H1 (cell line): ENCODE results near the gene TECR. TPM values are rescaled to one million over a fixed set of nuclear protein-coding genes. Genes with fewer than 3 reads are reported as not detected.

ENCODE experiments used
- CTCF ChIA-PET: fragments of 300-600 bp; sonication (Branson Sonifier 250); formaldehyde crosslinking; loops from one replicate; lab custom pipeline; 2021; ENCODE audit not compliant: partially characterized antibody; lab: Charles Lee
- POLR2A ChIA-PET: fragments of 300-600 bp; sonication (Branson Sonifier 250); formaldehyde crosslinking; loops from one replicate; lab custom pipeline; 2021; ENCODE audit warnings: inconsistent platforms; ENCODE audit not compliant: partially characterized antibody; lab: Charles Lee
- DNase-seq, 2 experiments: peaks; one replicate each; pipeline versions ENCODE4 v3.0.0 to v3.0.0-alpha.2; 2010 to 2022; ENCODE audit warnings: low spot score in 2 of 2, low read depth in 1 of 2, mixed read lengths in 1 of 2
- FAIRE-seq: peaks from 2 replicates; lab custom pipeline; 2011; peaks lifted over from hg19 to GRCh38; lab: Jason Lieb, UNC
- H2AFZ ChIP-seq: 2 replicates; pipeline ENCODE4 v1.8.1; 2012; ENCODE audit warnings: low read length, inconsistent platforms
- H2AK5ac ChIP-seq: 2 replicates; pipeline ENCODE4 v1.6.1; 2013; ENCODE audit warnings: low read depth, low read length
- H2BK120ac ChIP-seq: replicated peaks from 2 replicates; pipeline ENCODE3; 2013; ENCODE audit warnings: low read depth, low read length, inconsistent platforms
- H2BK12ac ChIP-seq: 2 replicates; pipeline ENCODE4 v1.6.1; 2013; ENCODE audit warnings: low read depth, low read length
- H2BK15ac ChIP-seq: 2 replicates; pipeline ENCODE4 v1.6.1; 2013; ENCODE audit warnings: low read length
- H2BK20ac ChIP-seq: 2 replicates; pipeline ENCODE4 v1.6.1; 2013; ENCODE audit warnings: low read length
- H2BK5ac ChIP-seq: 2 replicates; pipeline ENCODE4 v1.6.1; 2013; ENCODE audit warnings: low read depth, low read length
- H3K14ac ChIP-seq: 2 replicates; pipeline ENCODE4 v1.6.1; 2013; ENCODE audit warnings: inconsistent platforms; ENCODE audit not compliant: insufficient read length
- H3K18ac ChIP-seq: 2 replicates; pipeline ENCODE4 v1.6.1; 2013; ENCODE audit warnings: low read length; ENCODE audit errors: extremely low read depth
- H3K23ac ChIP-seq: 2 replicates; pipeline ENCODE4 v1.6.1; 2013; ENCODE audit warnings: inconsistent platforms; ENCODE audit not compliant: insufficient read length
- H3K23me2 ChIP-seq: 2 replicates; pipeline ENCODE4 v1.6.1; 2013; ENCODE audit warnings: low read depth, low read length
- H3K27ac ChIP-seq: 2 replicates; pipeline ENCODE4 v1.6.1; 2011; ENCODE audit warnings: low read depth, low read length, inconsistent platforms
- H3K27me3 ChIP-seq, 4 experiments: replicated peaks in 1 of 4; 1 replicate in 1 of 4; 2 replicates in 3 of 4; pipeline versions ENCODE4 v1.6.1 to v1.8.1; 2011 to 2013; ENCODE audit warnings: low read length in 3 of 4, mild to moderate bottlenecking in 3 of 4, inconsistent platforms in 2 of 4, mixed read lengths in 2 of 4, moderate library complexity in 1 of 4; ENCODE audit not compliant: control insufficient read depth in 3 of 4, insufficient read depth in 3 of 4; ENCODE audit errors: extremely low read depth in 1 of 4
- H3K36me3 ChIP-seq, 4 experiments: 2 replicates each; pipeline versions ENCODE4 v1.6.1 to v1.8.1; 2011 to 2013; ENCODE audit warnings: mild to moderate bottlenecking in 4 of 4, low read length in 3 of 4, moderate library complexity in 2 of 4, control low read depth in 1 of 4, inconsistent platforms in 1 of 4; ENCODE audit not compliant: insufficient read depth in 4 of 4, control insufficient read depth in 2 of 4
- H3K4ac ChIP-seq: replicated peaks from 2 replicates; pipeline ENCODE3; 2013; ENCODE audit warnings: low read length, low read depth, mixed read lengths, inconsistent platforms; ENCODE audit not compliant: insufficient read length
- H3K4me1 ChIP-seq, 4 experiments: replicated peaks in 1 of 4; 1 replicate in 1 of 4; 2 replicates in 3 of 4; pipeline versions ENCODE4 v1.6.1 to v1.8.1; 2011 to 2013; ENCODE audit warnings: low read length in 3 of 4, inconsistent platforms in 2 of 4, mixed read lengths in 1 of 4; ENCODE audit not compliant: insufficient read depth in 4 of 4, control insufficient read depth in 3 of 4
- H3K4me2 ChIP-seq, 2 experiments: 2 replicates each; pipeline versions ENCODE4 v1.6.1 to v1.8.1; 2011 to 2013; ENCODE audit warnings: low read depth in 2 of 2, low read length in 2 of 2, control low read depth in 1 of 2, inconsistent platforms in 1 of 2, mild to moderate bottlenecking in 1 of 2; ENCODE audit not compliant: insufficient read depth in 1 of 2
- H3K4me3 ChIP-seq, 4 experiments: fragments of 200-600, 300-600 bp in 1 of 4; sonication (generic), shearing (Covaris generic), sonication (Bioruptor Twin) in 1 of 4; 2 replicates each; pipeline versions ENCODE4 v1.5.1 to v1.8.1; 2011 to 2016; ENCODE audit warnings: low read length in 4 of 4, low read depth in 3 of 4, control low read depth in 2 of 4, inconsistent platforms in 2 of 4, mild to moderate bottlenecking in 2 of 4, mixed read lengths in 1 of 4, moderate library complexity in 1 of 4; ENCODE audit not compliant: insufficient read depth in 2 of 4; ENCODE audit errors: extremely low read depth in 1 of 4
- H3K56ac ChIP-seq: replicated peaks from 2 replicates; pipeline ENCODE3; 2013; ENCODE audit warnings: low read depth, mild to moderate bottlenecking, mixed read lengths, low read length, inconsistent platforms; ENCODE audit not compliant: insufficient read length
- H3K79me1 ChIP-seq: 2 replicates; pipeline ENCODE4 v1.6.1; 2013; ENCODE audit warnings: low read depth, low read length, control low read depth
- H3K79me2 ChIP-seq, 2 experiments: 2 replicates each; pipeline versions ENCODE4 v1.6.1 to v1.8.1; 2012 to 2013; ENCODE audit warnings: low read length in 2 of 2, mild to moderate bottlenecking in 2 of 2, inconsistent platforms in 1 of 2; ENCODE audit not compliant: insufficient read depth in 2 of 2, control insufficient read depth in 1 of 2
- H3K9ac ChIP-seq, 4 experiments: replicated peaks in 1 of 4; 1 replicate in 1 of 4; 2 replicates in 3 of 4; pipeline versions ENCODE4 v1.6.1 to v1.8.1; 2011 to 2013; ENCODE audit warnings: low read depth in 3 of 4, low read length in 3 of 4, control low read depth in 2 of 4, mild to moderate bottlenecking in 2 of 4, moderate library complexity in 2 of 4, inconsistent platforms in 1 of 4; ENCODE audit errors: extremely low read depth in 1 of 4
- H3K9me3 ChIP-seq, 2 experiments: 2 replicates each; pipeline versions ENCODE4 v1.6.1 to v1.8.1; 2012 to 2013; ENCODE audit warnings: mild to moderate bottlenecking in 2 of 2, moderate library complexity in 2 of 2, control low read depth in 1 of 2, inconsistent platforms in 1 of 2, low read depth in 1 of 2, low read length in 1 of 2, mixed read lengths in 1 of 2; ENCODE audit not compliant: insufficient read depth in 2 of 2
- H4K20me1 ChIP-seq, 2 experiments: replicated peaks in 1 of 2; 2 replicates each; pipeline versions ENCODE3 to v1.8.1; 2011 to 2013; ENCODE audit warnings: inconsistent platforms in 2 of 2, low read length in 2 of 2, mild to moderate bottlenecking in 1 of 2; ENCODE audit not compliant: insufficient read depth in 2 of 2, control insufficient read depth in 1 of 2
- H4K5ac ChIP-seq: 2 replicates; pipeline ENCODE4 v1.6.1; 2013; ENCODE audit warnings: low read length, low read depth, mixed read lengths, inconsistent platforms; ENCODE audit not compliant: insufficient read length
- H4K8ac ChIP-seq: 2 replicates; pipeline ENCODE4 v1.8.0; 2013; ENCODE audit warnings: mild to moderate bottlenecking, moderate library complexity, low read length, inconsistent platforms; ENCODE audit not compliant: insufficient read depth; ENCODE audit errors: extremely low read depth
- H4K91ac ChIP-seq: replicated peaks from 2 replicates; pipeline ENCODE3; 2013; ENCODE audit warnings: low read length, mixed read lengths, inconsistent platforms; ENCODE audit not compliant: insufficient read length
- BRCA1 ChIP-seq: IDR thresholded peaks from 2 replicates; pipeline ENCODE4 v1.6.1; 2012; ENCODE audit warnings: low read depth, low read length, improper control_type of control experiment
- CBX8 ChIP-seq: fragments of 300-800, 300-1000 bp; sonication (generic); IDR thresholded peaks from 2 replicates; pipeline ENCODE4 v1.7.1; 2016; ENCODE audit warnings: low read depth, low read length, borderline replicate concordance
- E2F6 ChIP-seq: IDR thresholded peaks from 2 replicates; pipeline ENCODE4 v1.6.1; 2012; ENCODE audit warnings: inconsistent platforms
- EZH2 ChIP-seq: fragments of 200-600 bp; sonication (generic); IDR thresholded peaks from 2 replicates; pipeline ENCODE4 v1.7.1; 2012; ENCODE audit warnings: low read depth, mild to moderate bottlenecking, moderate library complexity, low read length, inconsistent platforms; ENCODE audit not compliant: severe bottlenecking
- GTF2F1 ChIP-seq: IDR thresholded peaks from 2 replicates; pipeline ENCODE4 v1.6.1; 2012; ENCODE audit warnings: low read depth, low read length, improper control_type of control experiment, borderline replicate concordance
- NANOG ChIP-seq: IDR thresholded peaks from 2 replicates; pipeline ENCODE4 v1.6.1; 2011; ENCODE audit warnings: low read length, low read depth, mild to moderate bottlenecking, inconsistent platforms; ENCODE audit not compliant: insufficient read depth, poor library complexity, severe bottlenecking
- NRF1 ChIP-seq: IDR thresholded peaks from 2 replicates; pipeline ENCODE4 v1.6.1; 2011; ENCODE audit warnings: mild to moderate bottlenecking, low read depth, low read length, improper control_type of control experiment
- PHF8 ChIP-seq: fragments of 200-600 bp; sonication (generic); conservative IDR thresholded peaks from 2 replicates; pipeline ENCODE4 v1.7.1; 2012; ENCODE audit warnings: low read depth, mild to moderate bottlenecking, inconsistent platforms, low read length, moderate library complexity
- POU5F1 ChIP-seq: IDR thresholded peaks from 2 replicates; pipeline ENCODE4 v1.6.1; 2011; ENCODE audit warnings: low read depth, mild to moderate bottlenecking, low read length, moderate library complexity
- SIX5 ChIP-seq: IDR thresholded peaks from 2 replicates; pipeline ENCODE4 v1.6.1; 2011; ENCODE audit warnings: mild to moderate bottlenecking, low read depth, low read length
- ZNF274 ChIP-seq: IDR thresholded peaks from 2 replicates; pipeline ENCODE4 v1.7.0; 2012; ENCODE audit warnings: low read length, borderline replicate concordance; ENCODE audit errors: extremely low read depth
- WGBS, 2 experiments: shearing (Covaris generic) in 1 of 2; methylation state at CpG; one replicate each; pipeline versions ENCODE4 v1.1.6 to v1.1.7; 2013 to 2015; ENCODE audit warnings: low lambda C conversion rate in 2 of 2, mixed read lengths in 2 of 2, inconsistent platforms in 1 of 2, low coverage in 1 of 2, missing lambda C conversion rate in 1 of 2; ENCODE audit not compliant: insufficient replicate concordance in 2 of 2, insufficient coverage in 1 of 2, insufficient read length in 1 of 2; ENCODE audit errors: extremely low coverage in 1 of 2, missing lambda C conversion rate in 1 of 2; 5-methylcytosine and 5-hydroxymethylcytosine counted together
- polyA plus RNA-seq, 7 experiments: library from polyadenylated mRNA; depleted of rRNA in 3 of 7; stranded (reverse) in 5 of 7; unstranded in 2 of 7; fragments of >200 nt in 5 of 7; fragments of 200-250 nt in 2 of 7; gene quantifications; 1 replicate in 5 of 7; 2 replicates in 1 of 7; 4 replicates in 1 of 7; pipeline versions ENCODE4 v1.2.1 to v1.2.3, GENCODE V29; 2011 to 2013; ENCODE audit warnings: missing spikeins in 2 of 7, mixed read lengths in 2 of 7
- total RNA-seq: library from RNA; stranded (reverse); fragmentation: NEBNext Ultra II Directional; extraction: Animal tissue kit (Norgen Biotek cat#: 25700); gene quantifications from 2 replicates; pipeline ENCODE4 v1.2.1, GENCODE V29; 2021

The TECR gene
- total and polyA plus RNA-seq, 2 of the 8 experiments (the other 6 are each of a cell fraction or from before 2014, with no cell fraction given): 172 to 405 TPM

GRCh38 chr19:14553042-14553938 lies 23.9 kb downstream of the TECR start:
- H4K20me1 ChIP-seq: peaks cover 3 to 15% of the 10 kb centered on the region in 2 experiments
- no peak overlapping the region for H2AK5ac ChIP-seq
- FAIRE-seq (no peak), DNase-seq (no peak)
- no peak overlapping the region for H3K56ac ChIP-seq
- H3K79me2 ChIP-seq: peaks cover 0 to 12% of the 10 kb centered on the region in 2 experiments; a peak in 1 of 4 replicates
- H2BK5ac ChIP-seq: no peak overlapping the region
- no peaks in the 10 kb centered on the region for H3K27me3 ChIP-seq
- H3K4me2 ChIP-seq: no peak overlapping the region
- no peaks in the 10 kb centered on the region for H3K36me3 ChIP-seq
- peaks cover 0 to 6% (median 2%) of the 10 kb centered on the region in 4 experiments; a peak in 5 of 7 replicates for H3K4me1 ChIP-seq
- no peak overlapping the region for H2BK12ac ChIP-seq
- H3K79me1 ChIP-seq: peaks cover 10% of the 10 kb centered on the region
- no peak overlapping the region for H3K4me3 ChIP-seq
- H3K9me3 ChIP-seq: no peaks in the 10 kb centered on the region
- H2BK20ac ChIP-seq: no peak overlapping the region
- H4K5ac ChIP-seq: no peak overlapping the region
- 94% methylated on average over 35 of the region's 35 CpGs; no CpG with 5 or more reads in 1 of the 2 experiments for WGBS, 2 experiments
- ChIA-PET CTCF (interaction anchor here (0.5 to 6.3 kb wide), 12 partner anchors 7 to 144 kb away, joined by 3 to 47 read pairs (median 4); partner anchors contain the start of gene NDUFB7), POLR2A (interaction anchor here (1.1 to 1.7 kb wide), 2 partner anchors 17 to 49 kb away, joined by 4 read pairs; no protein-coding TSS in a partner anchor)
- no peaks in the 10 kb centered on the region for H3K23me2 ChIP-seq
- H3K27ac ChIP-seq: no peak overlapping the region
- H3K9ac ChIP-seq: peak overlapping the region in 1 of 4 experiments; percentile 32; a peak in 1 of 7 replicates
- H2BK15ac ChIP-seq: no peak overlapping the region
- no peak overlapping the region for H3K14ac ChIP-seq
- H2AFZ ChIP-seq: no peak overlapping the region
- no peak overlapping the region for H2BK120ac ChIP-seq
- peak overlapping the region; percentile 68 for H4K8ac ChIP-seq
- H3K23ac ChIP-seq: no peak overlapping the region
- no peak overlapping the region for H3K18ac ChIP-seq
- H3K4ac ChIP-seq: no peak overlapping the region
- H4K91ac ChIP-seq: no peak overlapping the region
- no peak for TF ChIP-seq POU5F1
- TF ChIP-seq NRF1: no peak
- TF ChIP-seq SIX5: no peak
- no peak for TF ChIP-seq EZH2
- TF ChIP-seq NANOG: no peak
- no peak for TF ChIP-seq E2F6
- no peak for TF ChIP-seq GTF2F1
- TF ChIP-seq PHF8: no peak
- TF ChIP-seq BRCA1: no peak
- TF ChIP-seq ZNF274: no peak
- TF ChIP-seq CBX8: no peak
